Neural progenitor cell (in vitro differentiated cells): Measurements from ENCODE around the gene MGP. TPM values are rescaled to one million over a fixed set of nuclear protein-coding genes. Genes with fewer than 3 reads are reported as not detected.
A peak's percentile ranks its signal among the peaks of the same experiment; 100 is the strongest.

Experiments used
- DNase-seq: peaks from one replicate; pipeline ENCODE4 v3.0.0-alpha.2; 2016; ENCODE audit warnings: low spot score
- H2AFZ ChIP-seq: fragments of 200-600 bp; sonication (generic); replicated peaks from 2 replicates; pipeline ENCODE4 v1.6.1; 2016; ENCODE audit warnings: antibody characterized with exemption
- H3F3A ChIP-seq: fragments of 200-600 bp; sonication (generic); 2 replicates; pipeline ENCODE4 v1.6.1; 2016; ENCODE audit warnings: antibody characterized with exemption, low read depth
- H3K27ac ChIP-seq: fragments of 200-600 bp; sonication (generic); 2 replicates; pipeline ENCODE4 v1.5.1; 2016; ENCODE audit warnings: mild to moderate bottlenecking
- H3K27me3 ChIP-seq: fragments of 200-600 bp; sonication (generic); 2 replicates; pipeline ENCODE4 v1.6.1; 2016; ENCODE audit warnings: mild to moderate bottlenecking, moderate library complexity
- H3K36me3 ChIP-seq: fragments of 200-600 bp; sonication (generic); 2 replicates; pipeline ENCODE4 v1.5.1; 2016
- H3K4me1 ChIP-seq: fragments of 200-600 bp; sonication (generic); 2 replicates; pipeline ENCODE4 v1.6.1; 2016; ENCODE audit warnings: mixed run types
- H3K4me2 ChIP-seq: fragments of 200-600 bp; sonication (generic); 2 replicates; pipeline ENCODE4 v1.6.1; 2016
- H3K4me3 ChIP-seq: fragments of 200-600 bp; sonication (generic); 2 replicates; pipeline ENCODE4 v1.5.1; 2016
- H3K79me2 ChIP-seq: fragments of 200-600 bp; sonication (generic); 2 replicates; pipeline ENCODE4 v1.6.1; 2016; ENCODE audit warnings: low read depth
- H3K9ac ChIP-seq: fragments of 200-600 bp; sonication (generic); 2 replicates; pipeline ENCODE4 v1.6.1; 2016
- H3K9me3 ChIP-seq: fragments of 200-600 bp; sonication (generic); 2 replicates; pipeline ENCODE4 v1.5.1; 2016; ENCODE audit warnings: low read depth
- H4K20me1 ChIP-seq: fragments of 200-600 bp; sonication (generic); 2 replicates; pipeline ENCODE4 v1.6.1; 2016; ENCODE audit warnings: low read depth
- H3K27ac Mint-ChIP-seq: 3 replicates; pipeline ENCODE4 v1.8.0; 2021; ENCODE audit warnings: mixed read lengths
- H3K27me3 Mint-ChIP-seq: 2 replicates; pipeline ENCODE4 v1.8.0; 2022; ENCODE audit warnings: low read depth, mild to moderate bottlenecking, inconsistent platforms, moderate library complexity, mixed read lengths; ENCODE audit not compliant: insufficient read depth
- H3K36me3 Mint-ChIP-seq: 3 replicates; pipeline ENCODE4 v1.8.0; 2021; ENCODE audit warnings: mixed read lengths
- H3K4me1 Mint-ChIP-seq: 3 replicates; pipeline ENCODE4 v1.8.0; 2021; ENCODE audit warnings: mixed read lengths
- H3K4me3 Mint-ChIP-seq: 3 replicates; pipeline ENCODE4 v1.8.0; 2021; ENCODE audit warnings: mild to moderate bottlenecking, moderate library complexity, mixed read lengths
- H3K9me3 Mint-ChIP-seq: 3 replicates; pipeline ENCODE4 v1.8.0; 2020; ENCODE audit warnings: mixed read lengths
- CTCF ChIP-seq: fragments of 200-600 bp; sonication (generic); IDR thresholded peaks from 2 replicates; pipeline ENCODE4 v1.5.1; 2017; ENCODE audit warnings: antibody characterized with exemption, mild to moderate bottlenecking
- EZH2 ChIP-seq: fragments of 200-600 bp; sonication (generic); IDR thresholded peaks from 2 replicates; pipeline ENCODE4 v1.6.1; 2017; ENCODE audit warnings: antibody characterized with exemption, mild to moderate bottlenecking, moderate library complexity
- EZH2phosphoT487 ChIP-seq: fragments of 200-600 bp; sonication (generic); IDR thresholded peaks from 2 replicates; pipeline ENCODE4 v1.6.1; 2017; ENCODE audit warnings: antibody characterized with exemption
- total RNA-seq: library from RNA; depleted of rRNA; stranded (reverse); fragments of >200 nt; gene quantifications from 2 replicates; pipeline ENCODE4 v1.2.3, GENCODE V29; 2015; ENCODE audit warnings: low replicate concordance

The MGP gene
- total RNA-seq, 1 donor from 2014 or later, result not detected

- H3F3A ChIP-seq, result no peaks in the 10 kb centered on the region
- no peak overlapping the region for H3K27ac Mint-ChIP-seq
- peaks cover 12% of the 10 kb centered on the region for H3K4me1 ChIP-seq
- no peak overlapping the region for H3K4me3 ChIP-seq
- H3K27me3 Mint-ChIP-seq, result no peaks in the 10 kb centered on the region
- no peak for DNase-seq
- no peaks in the 10 kb centered on the region for H3K36me3 ChIP-seq
- peak overlapping the region; percentile 81 for H2AFZ ChIP-seq
- H3K4me2 ChIP-seq, result no peak overlapping the region
- no peak overlapping the region for H3K4me3 Mint-ChIP-seq
- H3K36me3 Mint-ChIP-seq, result no peaks in the 10 kb centered on the region
- peaks cover 10% of the 10 kb centered on the region for H3K4me1 Mint-ChIP-seq
- H4K20me1 ChIP-seq, result no peaks in the 10 kb centered on the region
- no peaks in the 10 kb centered on the region for H3K9me3 Mint-ChIP-seq
- no peak overlapping the region for H3K9ac ChIP-seq
- H3K27ac ChIP-seq, result no peak overlapping the region
- H3K27me3 ChIP-seq, result no peaks in the 10 kb centered on the region
- no peaks in the 10 kb centered on the region for H3K9me3 ChIP-seq
- H3K79me2 ChIP-seq, result no peaks in the 10 kb centered on the region
- TF ChIP-seq EZH2 (no peak), EZH2phosphoT487 (no peak), CTCF (no peak)
These were observed 8.0 kb upstream of the MGP start for GRCh38 chr12:14893506-14894250.

GRCh38 chr12:14892726-14893505, 7.3 kb upstream of the MGP start:
- DNase-seq, result peak; percentile 13
- H3K27ac Mint-ChIP-seq, result no peak overlapping the region
- no peaks in the 10 kb centered on the region for H3F3A ChIP-seq
- no peaks in the 10 kb centered on the region for H3K9me3 Mint-ChIP-seq
- TF ChIP-seq EZH2phosphoT487, result no peak
- TF ChIP-seq CTCF, result peak; percentile 4
- no peak for TF ChIP-seq EZH2
- H3K27me3 ChIP-seq, result no peaks in the 10 kb centered on the region
- H2AFZ ChIP-seq, result peak overlapping the region; percentile 81
- no peaks in the 10 kb centered on the region for H3K36me3 Mint-ChIP-seq
- H3K4me3 ChIP-seq, result no peak overlapping the region
- no peaks in the 10 kb centered on the region for H3K27me3 Mint-ChIP-seq
- no peak overlapping the region for H3K4me3 Mint-ChIP-seq
- H3K36me3 ChIP-seq, result no peaks in the 10 kb centered on the region
- no peaks in the 10 kb centered on the region for H4K20me1 ChIP-seq
- peaks cover 12% of the 10 kb centered on the region for H3K4me1 ChIP-seq
- no peak overlapping the region for H3K27ac ChIP-seq
- peaks cover 10% of the 10 kb centered on the region for H3K4me1 Mint-ChIP-seq
- no peak overlapping the region for H3K9ac ChIP-seq
- H3K9me3 ChIP-seq, result no peaks in the 10 kb centered on the region
- H3K4me2 ChIP-seq, result no peak overlapping the region
- no peaks in the 10 kb centered on the region for H3K79me2 ChIP-seq

GRCh38 chr12:14890701-14891100, 5.0 kb upstream of the MGP start:
- H3K9ac ChIP-seq, result no peak overlapping the region

More at GRCh38 chr12:14890701-14891100, 5.0 kb upstream of the MGP start:
- Mint-ChIP-seq H3K27me3 (peaks cover under 1% of the 10 kb centered on the region), H3K4me1 (peaks cover 10% of the 10 kb centered on the region), H3K36me3 (no peaks in the 10 kb centered on the region), H3K9me3 (peaks cover 1% of the 10 kb centered on the region), H3K4me3 (no peak overlapping the region), H3K27ac (no peak overlapping the region)
- no peaks in the 10 kb centered on the region for H4K20me1 ChIP-seq
- no peak overlapping the region for H2AFZ ChIP-seq
- no peaks in the 10 kb centered on the region for H3K9me3 ChIP-seq
- H3F3A ChIP-seq, result no peaks in the 10 kb centered on the region
- TF ChIP-seq CTCF, result no peak
- no peak for TF ChIP-seq EZH2
- TF ChIP-seq EZH2phosphoT487, result no peak
- no peak overlapping the region for H3K4me2 ChIP-seq
- H3K27me3 ChIP-seq, result no peaks in the 10 kb centered on the region
- DNase-seq, result no peak
- no peaks in the 10 kb centered on the region for H3K79me2 ChIP-seq
- H3K4me3 ChIP-seq, result no peak overlapping the region
- no peak overlapping the region for H3K27ac ChIP-seq
- peaks cover 12% of the 10 kb centered on the region for H3K4me1 ChIP-seq
- H3K36me3 ChIP-seq, result no peaks in the 10 kb centered on the region
